ENCODE results near the gene SCFD2.

The SCFD2 gene

DNA sequence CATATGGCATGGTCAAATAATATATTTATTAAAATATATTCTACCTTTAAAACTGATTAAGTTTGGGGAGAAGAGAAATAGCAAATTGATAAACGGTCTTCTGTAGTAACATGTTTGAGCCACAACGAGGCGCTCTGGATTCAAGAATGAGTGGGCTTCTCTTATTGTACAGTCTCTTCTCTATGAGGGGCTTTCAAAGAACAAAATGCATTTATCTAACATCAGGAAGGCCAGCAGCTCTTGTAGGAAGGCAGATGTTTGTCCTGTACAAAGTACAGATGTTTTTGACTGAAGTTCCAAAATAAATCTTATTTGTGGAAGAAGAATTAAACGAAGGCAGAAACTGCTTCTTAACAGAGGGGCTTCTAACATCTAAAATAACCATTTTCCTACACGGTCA is 350.2 kb downstream of the SCFD2 start:
- TF ChIP-seq, protein P1, sequence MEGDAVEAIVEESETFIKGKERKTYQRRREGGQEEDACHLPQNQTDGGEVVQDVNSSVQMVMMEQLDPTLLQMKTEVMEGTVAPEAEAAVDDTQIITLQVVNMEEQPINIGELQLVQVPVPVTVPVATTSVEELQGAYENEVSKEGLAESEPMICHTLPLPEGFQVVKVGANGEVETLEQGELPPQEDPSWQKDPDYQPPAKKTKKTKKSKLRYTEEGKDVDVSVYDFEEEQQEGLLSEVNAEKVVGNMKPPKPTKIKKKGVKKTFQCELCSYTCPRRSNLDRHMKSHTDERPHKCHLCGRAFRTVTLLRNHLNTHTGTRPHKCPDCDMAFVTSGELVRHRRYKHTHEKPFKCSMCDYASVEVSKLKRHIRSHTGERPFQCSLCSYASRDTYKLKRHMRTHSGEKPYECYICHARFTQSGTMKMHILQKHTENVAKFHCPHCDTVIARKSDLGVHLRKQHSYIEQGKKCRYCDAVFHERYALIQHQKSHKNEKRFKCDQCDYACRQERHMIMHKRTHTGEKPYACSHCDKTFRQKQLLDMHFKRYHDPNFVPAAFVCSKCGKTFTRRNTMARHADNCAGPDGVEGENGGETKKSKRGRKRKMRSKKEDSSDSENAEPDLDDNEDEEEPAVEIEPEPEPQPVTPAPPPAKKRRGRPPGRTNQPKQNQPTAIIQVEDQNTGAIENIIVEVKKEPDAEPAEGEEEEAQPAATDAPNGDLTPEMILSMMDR (IDR thresholded peaks at IDR 0.05; ENCODE audit: insufficient read depth, low read length, poor library complexity, severe bottlenecking) = peak; percentile 61
- no peaks in the 10 kb centered on the region for H3K36me3 ChIP-seq (ENCODE audit: control insufficient read depth, insufficient read depth, low read length)
- H3K4me3 ChIP-seq (replicated peaks; ENCODE audit: low read depth, low read length) = no peak overlapping the region
- no peak for DNase-seq (ENCODE audit: extremely low read depth, insufficient read length)
- H3K27me3 ChIP-seq (replicated peaks; ENCODE audit: control insufficient read depth, insufficient read depth, low read length) = no peaks in the 10 kb centered on the region

DNA sequence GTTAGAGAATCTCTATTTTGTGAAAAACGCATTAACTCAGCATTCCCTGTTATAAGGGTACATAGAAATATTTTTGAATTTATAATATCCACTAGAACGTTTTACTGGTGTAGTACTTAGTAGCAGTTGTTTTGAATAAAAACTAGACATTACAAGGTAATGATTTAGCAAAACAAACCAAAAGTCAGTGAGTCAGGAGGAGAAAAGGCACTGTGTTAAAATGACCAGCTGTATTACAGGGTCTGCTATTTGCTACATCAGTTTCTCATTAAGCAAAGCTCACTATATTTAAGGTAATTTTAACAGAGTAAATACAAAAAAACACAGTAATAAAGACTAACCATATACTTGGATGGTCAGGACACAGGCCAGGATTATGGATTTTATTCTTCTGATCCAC is 351.0 kb downstream of the SCFD2 start:
- Histone ChIP-seq H3K27me3 (replicated peaks; ENCODE audit: control insufficient read depth, insufficient read depth, low read length) (no peaks in the 10 kb centered on the region), H3K36me3 (ENCODE audit: control insufficient read depth, insufficient read depth, low read length) (no peaks in the 10 kb centered on the region), H3K4me3 (replicated peaks; ENCODE audit: low read depth, low read length) (no peak overlapping the region)
- TF ChIP-seq, protein P1 (IDR thresholded peaks at IDR 0.05; ENCODE audit: insufficient read depth, low read length, poor library complexity, severe bottlenecking) = no peak
- no peak for DNase-seq (ENCODE audit: extremely low read depth, insufficient read length)

DNA sequence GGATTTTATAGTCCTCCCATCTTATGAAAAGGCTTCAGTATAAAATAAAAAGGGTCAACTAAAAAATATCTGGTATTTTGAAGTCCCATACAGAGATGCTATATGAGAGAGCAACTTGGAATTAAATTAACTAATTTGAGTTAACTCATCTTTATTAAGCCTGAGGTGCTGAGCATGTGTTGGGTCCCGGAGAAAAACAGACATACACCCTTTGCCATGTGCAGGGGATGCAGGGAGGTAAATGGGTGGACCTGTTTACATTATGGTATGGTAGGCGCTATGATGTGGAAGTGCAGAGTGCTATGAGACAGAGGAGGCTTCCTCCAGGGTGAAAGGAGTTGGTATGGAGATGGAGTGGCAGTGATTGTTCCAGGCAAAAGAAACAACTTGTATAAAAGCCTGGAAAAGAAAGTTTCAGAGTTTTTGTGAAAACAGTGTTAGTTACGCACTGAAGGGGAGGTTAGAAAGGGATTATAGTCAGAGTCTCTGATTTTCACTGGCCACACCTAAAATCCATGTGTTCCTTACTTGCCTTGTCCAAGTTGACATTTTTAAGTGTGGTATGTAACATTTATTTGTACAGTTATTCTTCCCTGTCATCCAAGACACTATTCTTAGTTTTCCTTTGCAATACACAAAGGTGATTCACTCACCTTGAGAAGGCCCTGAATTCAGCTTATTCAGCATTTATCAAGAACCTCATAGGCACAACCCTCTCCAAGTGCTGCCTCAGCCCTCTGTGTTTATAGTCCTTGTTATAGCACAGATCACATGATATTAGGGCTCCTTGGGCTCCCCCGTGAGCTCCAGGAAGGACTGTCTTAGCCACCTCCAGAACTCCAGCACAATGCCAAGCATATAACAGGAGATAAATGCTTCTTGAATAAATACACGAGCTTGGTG is 351.7 kb downstream of the SCFD2 start:
- Histone ChIP-seq H3K36me3 (ENCODE audit: control insufficient read depth, insufficient read depth, low read length) (no peaks in the 10 kb centered on the region), H3K4me3 (replicated peaks; ENCODE audit: low read depth, low read length) (no peak overlapping the region), H3K27me3 (replicated peaks; ENCODE audit: control insufficient read depth, insufficient read depth, low read length) (no peaks in the 10 kb centered on the region)
- no peak for DNase-seq (ENCODE audit: extremely low read depth, insufficient read length)
- TF ChIP-seq, protein P1 (IDR thresholded peaks at IDR 0.05; ENCODE audit: insufficient read depth, low read length, poor library complexity, severe bottlenecking) = no peak

DNA sequence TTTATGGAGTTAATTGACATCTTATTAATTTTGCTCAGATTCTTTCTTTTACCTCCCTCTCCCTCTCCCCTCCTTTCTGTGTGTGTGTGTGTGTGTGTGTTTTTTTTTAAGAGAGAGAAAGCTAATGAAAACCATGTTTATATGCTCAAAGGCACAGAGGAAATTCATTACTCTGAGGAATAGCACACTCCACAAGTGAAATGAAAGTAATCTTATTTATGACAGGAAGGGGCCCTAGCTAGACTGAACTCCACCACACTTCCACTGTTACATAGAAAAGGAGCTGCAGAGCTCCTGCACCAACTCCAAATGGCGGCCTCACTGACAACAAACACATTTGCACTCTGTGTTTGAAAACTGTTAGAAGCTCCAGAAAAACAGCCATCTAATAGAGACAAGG is 353.1 kb downstream of the SCFD2 start:
- no peak overlapping the region for H3K4me3 ChIP-seq (replicated peaks; ENCODE audit: low read depth, low read length)
- no peaks in the 10 kb centered on the region for H3K27me3 ChIP-seq (replicated peaks; ENCODE audit: control insufficient read depth, insufficient read depth, low read length)
- H3K36me3 ChIP-seq (ENCODE audit: control insufficient read depth, insufficient read depth, low read length) = no peaks in the 10 kb centered on the region
- TF ChIP-seq, protein P1 (IDR thresholded peaks at IDR 0.05; ENCODE audit: insufficient read depth, low read length, poor library complexity, severe bottlenecking) = no peak
- no peak for DNase-seq (ENCODE audit: extremely low read depth, insufficient read length)

DNA sequence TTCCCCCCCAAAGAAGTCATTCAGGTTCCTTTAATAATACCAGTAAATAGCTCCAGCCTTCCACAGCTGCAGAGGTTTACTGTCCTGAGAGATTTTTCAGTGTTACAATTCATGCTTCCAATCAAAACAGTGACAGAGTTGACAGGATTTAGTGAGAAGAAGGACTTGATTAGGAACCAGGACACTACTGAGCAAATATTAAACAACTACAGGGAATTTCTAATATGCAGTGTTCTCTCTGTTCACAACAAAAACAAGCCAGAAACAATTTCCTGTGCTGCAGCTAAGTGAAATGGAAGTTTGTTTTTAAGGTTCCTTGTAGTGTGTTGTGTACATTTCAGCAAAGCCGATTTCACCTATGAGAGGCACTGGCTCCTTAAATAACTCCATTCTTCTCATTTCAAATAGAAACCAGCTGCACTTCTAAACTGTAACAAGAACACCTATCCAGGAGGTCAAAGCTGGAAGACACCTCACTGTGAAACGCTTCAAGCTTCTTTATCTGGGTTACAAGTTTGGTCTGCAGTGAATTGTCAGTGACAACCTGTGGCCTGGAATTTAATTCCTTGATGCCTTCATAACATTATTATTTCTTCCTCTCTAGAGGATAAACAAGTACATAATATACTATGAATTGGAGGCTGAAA is 354.5 kb downstream of the SCFD2 start:
- DNase-seq (ENCODE audit: extremely low read depth, insufficient read length) = no peak
- Histone ChIP-seq H3K36me3 (ENCODE audit: control insufficient read depth, insufficient read depth, low read length) (no peaks in the 10 kb centered on the region), H3K27me3 (replicated peaks; ENCODE audit: control insufficient read depth, insufficient read depth, low read length) (no peaks in the 10 kb centered on the region), H3K4me3 (replicated peaks; ENCODE audit: low read depth, low read length) (no peak overlapping the region)
- TF ChIP-seq, protein P1 (IDR thresholded peaks at IDR 0.05; ENCODE audit: insufficient read depth, low read length, poor library complexity, severe bottlenecking) = no peak
